H9 (cell line): ENCODE results near the gene BAG5. TPM values are rescaled to one million over a fixed set of nuclear protein-coding genes. Genes with fewer than 3 reads are reported as not detected.

Experiments used
- DNase-seq: peaks from one replicate; pipeline ENCODE4 v3.0.0-alpha.2; 2017
- H2AFZ ChIP-seq: one replicate; pipeline ENCODE4 v1.6.1; 2013; ENCODE audit warnings: mild to moderate bottlenecking, low read length, control low read depth, moderate library complexity
- H2AK5ac ChIP-seq: 2 replicates; pipeline ENCODE4 v1.6.1; 2013; ENCODE audit warnings: low read length, control low read depth, mixed read lengths; ENCODE audit not compliant: insufficient read length
- H2BK120ac ChIP-seq: one replicate; pipeline ENCODE4 v1.6.1; 2013; ENCODE audit warnings: low read depth, mild to moderate bottlenecking, low read length, control low read depth, inconsistent platforms; ENCODE audit not compliant: poor library complexity, severe bottlenecking
- H2BK12ac ChIP-seq: 2 replicates; pipeline ENCODE4 v1.6.1; 2013; ENCODE audit warnings: low read length, control low read depth, mixed read lengths, low read depth; ENCODE audit not compliant: insufficient read length
- H2BK15ac ChIP-seq: 2 replicates; pipeline ENCODE4 v1.6.1; 2013; ENCODE audit warnings: low read depth, low read length, control low read depth
- H2BK20ac ChIP-seq: one replicate; pipeline ENCODE4 v1.6.1; 2013; ENCODE audit warnings: low read depth, mild to moderate bottlenecking, low read length, control low read depth, inconsistent platforms; ENCODE audit not compliant: poor library complexity, severe bottlenecking
- H2BK5ac ChIP-seq: 2 replicates; pipeline ENCODE4 v1.6.1; 2013; ENCODE audit warnings: low read length, control low read depth, mixed read lengths; ENCODE audit not compliant: insufficient read length
- H3K14ac ChIP-seq: 2 replicates; pipeline ENCODE4 v1.6.1; 2013; ENCODE audit warnings: low read length, control low read depth; ENCODE audit not compliant: insufficient read depth
- H3K18ac ChIP-seq: 2 replicates; pipeline ENCODE4 v1.6.1; 2013; ENCODE audit warnings: low read depth, mild to moderate bottlenecking, mixed read lengths, low read length, control low read depth; ENCODE audit not compliant: insufficient read length
- H3K23ac ChIP-seq: 2 replicates; pipeline ENCODE4 v1.6.1; 2013; ENCODE audit warnings: low read length, control low read depth, mixed read lengths, low read depth; ENCODE audit not compliant: insufficient read length
- H3K23me2 ChIP-seq: 2 replicates; pipeline ENCODE4 v1.6.1; 2013; ENCODE audit warnings: low read depth, mild to moderate bottlenecking, mixed read lengths, low read length, control low read depth; ENCODE audit not compliant: insufficient read length, poor library complexity, severe bottlenecking
- H3K27ac ChIP-seq: 2 replicates; pipeline ENCODE4 v1.5.1; 2013; ENCODE audit warnings: low read length, control low read depth, mixed read lengths, low read depth; ENCODE audit not compliant: insufficient read length
- H3K27me3 ChIP-seq: 2 replicates; pipeline ENCODE4 v1.6.1; 2013; ENCODE audit warnings: low read length, control low read depth, inconsistent platforms; ENCODE audit not compliant: insufficient read depth
- H3K4ac ChIP-seq: 2 replicates; pipeline ENCODE4 v1.6.1; 2013; ENCODE audit warnings: low read depth, mild to moderate bottlenecking, control low read depth, inconsistent platforms, low read length, moderate library complexity
- H3K4me1 ChIP-seq: 2 replicates; pipeline ENCODE4 v1.6.1; 2013; ENCODE audit warnings: low read length, control low read depth, inconsistent platforms; ENCODE audit not compliant: insufficient read depth
- H3K4me2 ChIP-seq: 2 replicates; pipeline ENCODE4 v1.6.1; 2013; ENCODE audit warnings: low read length, control low read depth, mixed read lengths; ENCODE audit not compliant: insufficient read length, insufficient read depth
- H3K56ac ChIP-seq: 2 replicates; pipeline ENCODE4 v1.6.1; 2013; ENCODE audit warnings: low read depth, mild to moderate bottlenecking, mixed read lengths, low read length, control low read depth; ENCODE audit not compliant: insufficient read length
- H3K79me1 ChIP-seq: 2 replicates; pipeline ENCODE4 v1.6.1; 2013; ENCODE audit warnings: low read depth, mild to moderate bottlenecking, moderate library complexity, low read length, control low read depth, inconsistent platforms; ENCODE audit not compliant: insufficient read depth, poor library complexity, severe bottlenecking
- H3K79me2 ChIP-seq: 2 replicates; pipeline ENCODE4 v1.6.1; 2013; ENCODE audit warnings: low read length, control low read depth, inconsistent platforms; ENCODE audit not compliant: insufficient read depth
- H3K9ac ChIP-seq: 2 replicates; pipeline ENCODE4 v1.6.1; 2013; ENCODE audit warnings: low read length, control low read depth, mixed read lengths; ENCODE audit not compliant: insufficient read length; ENCODE audit errors: extremely low read depth
- H3K9me3 ChIP-seq: one replicate; pipeline ENCODE4 v1.6.1; 2013; ENCODE audit warnings: low read depth, low read length, inconsistent platforms; ENCODE audit not compliant: control insufficient read depth
- H3T11ph ChIP-seq: one replicate; pipeline ENCODE4 v1.6.1; 2013; ENCODE audit warnings: mild to moderate bottlenecking, low read length, control low read depth, inconsistent platforms
- H4K20me1 ChIP-seq: one replicate; pipeline ENCODE4 v1.6.1; 2013; ENCODE audit not compliant: control insufficient read depth, insufficient read length, insufficient read depth
- H4K5ac ChIP-seq: 2 replicates; pipeline ENCODE4 v1.6.1; 2013; ENCODE audit warnings: low read depth, mild to moderate bottlenecking, mixed read lengths, low read length, control low read depth; ENCODE audit not compliant: insufficient read length
- H4K8ac ChIP-seq: replicated peaks from 2 replicates; pipeline ENCODE4 v1.6.1; 2013; ENCODE audit warnings: low read length, control low read depth, mixed read lengths, low read depth; ENCODE audit not compliant: insufficient read length
- H4K91ac ChIP-seq: 2 replicates; pipeline ENCODE4 v1.6.1; 2013; ENCODE audit warnings: low read depth, mild to moderate bottlenecking, moderate library complexity, mixed read lengths, low read length, control low read depth; ENCODE audit not compliant: insufficient read length
- H3K27ac Mint-ChIP-seq, 3 experiments: 2 replicates in 2 of 3; 3 replicates in 1 of 3; pipeline ENCODE4 v1.8.0; 2020 to 2021; ENCODE audit warnings: mixed read lengths in 3 of 3, mild to moderate bottlenecking in 1 of 3, moderate library complexity in 1 of 3
- H3K27me3 Mint-ChIP-seq: 2 replicates; pipeline ENCODE4 v1.8.0; 2021; ENCODE audit warnings: low read depth, mild to moderate bottlenecking, moderate library complexity, mixed read lengths
- H3K36me3 Mint-ChIP-seq, 3 experiments: 2 replicates in 2 of 3; 3 replicates in 1 of 3; pipeline ENCODE4 v1.8.0; 2020 to 2021; ENCODE audit warnings: low read depth in 3 of 3, mixed read lengths in 3 of 3; ENCODE audit not compliant: insufficient read depth in 1 of 3
- H3K4me1 Mint-ChIP-seq, 2 experiments: 2 replicates each; pipeline ENCODE4 v1.8.0; 2020; ENCODE audit warnings: mixed read lengths in 2 of 2
- H3K4me3 Mint-ChIP-seq, 2 experiments: 2 replicates in 1 of 2; 3 replicates in 1 of 2; pipeline ENCODE4 v1.8.0; 2020 to 2021; ENCODE audit warnings: mild to moderate bottlenecking in 2 of 2, mixed read lengths in 2 of 2, moderate library complexity in 1 of 2
- H3K9me3 Mint-ChIP-seq, 2 experiments: 2 replicates in 1 of 2; 3 replicates in 1 of 2; pipeline ENCODE4 v1.8.0; 2020; ENCODE audit warnings: mild to moderate bottlenecking in 2 of 2, mixed read lengths in 2 of 2, moderate library complexity in 1 of 2
- WGBS: extraction: QIAGEN DNeasy Blood & Tissue Kit; methylation state at CpG from one replicate; pipeline ENCODE4 v1.1.7; 2013; ENCODE audit warnings: missing lambda C conversion rate, low lambda C conversion rate, mixed read lengths; ENCODE audit not compliant: insufficient read length; ENCODE audit errors: extremely low coverage; 5-methylcytosine and 5-hydroxymethylcytosine counted together
- total RNA-seq: library from RNA; stranded (reverse); gene quantifications from 2 replicates; pipeline ENCODE4 v1.2.1, GENCODE V29; 2021
- TF ChIP-seq, protein P1 (sequence below): fragments of 200-600 bp; sonication (generic); conservative IDR thresholded peaks from 3 replicates; pipeline ENCODE4 v1.8.0; 2021; ENCODE audit warnings: antibody characterized with exemption, mild to moderate bottlenecking

The BAG5 gene
- total RNA-seq, 1 experiment from 2014 or later, result 38.0 TPM

DNA sequence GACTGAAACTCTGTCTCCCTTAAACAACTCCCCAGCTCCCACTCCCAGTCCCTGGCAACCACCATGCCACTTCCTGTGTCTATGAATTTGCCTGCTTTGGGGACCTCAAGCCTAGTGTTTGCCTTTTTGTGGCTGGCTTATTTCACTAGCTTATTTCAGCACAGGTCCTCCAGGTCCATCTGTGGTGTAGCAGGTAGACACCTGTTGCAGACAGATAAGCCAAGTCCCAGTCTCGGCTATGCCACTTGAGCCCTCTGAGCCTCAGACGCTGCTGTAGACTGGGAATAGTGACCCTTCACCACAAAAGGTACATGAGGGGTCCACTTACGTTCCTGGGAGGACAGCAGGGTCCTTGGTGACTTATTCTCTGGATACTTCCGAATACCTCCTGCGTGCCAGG is 42.2 kb upstream of the BAG5 start:
- Histone ChIP-seq H3K9me3 (no peaks in the 10 kb centered on the region), H3T11ph (no peak overlapping the region), H3K27me3 (no peaks in the 10 kb centered on the region), H2BK120ac (no peak overlapping the region), H3K4me2 (no peak overlapping the region), H2BK5ac (no peak overlapping the region), H4K20me1 (no peaks in the 10 kb centered on the region), H3K9ac (no peak overlapping the region), H2BK12ac (no peak overlapping the region), H4K8ac (no peak overlapping the region), H4K5ac (no peak overlapping the region), H2BK20ac (no peak overlapping the region), H3K79me1 (no peaks in the 10 kb centered on the region), H3K27ac (no peak overlapping the region), H3K23me2 (peaks cover 2% of the 10 kb centered on the region), H2AK5ac (no peak overlapping the region), H3K4ac (no peak overlapping the region), H2AFZ (no peak overlapping the region), H4K91ac (no peak overlapping the region), H3K18ac (no peak overlapping the region), H3K56ac (no peak overlapping the region), H3K4me1 (no peaks in the 10 kb centered on the region), H2BK15ac (no peak overlapping the region), H3K14ac (no peak overlapping the region), H3K79me2 (no peaks in the 10 kb centered on the region), H3K23ac (no peak overlapping the region)
- Mint-ChIP-seq H3K36me3 (peaks cover 0 to 2% (median 1%) of the 10 kb centered on the region in 3 experiments; a peak in 3 of 7 replicates), H3K4me1 (peaks cover 17% of the 10 kb centered on the region in 2 experiments), H3K4me3 (no peak overlapping the region), H3K27ac (0 out of 7 replicates have a peak overlapping the region, but pooled peaks of 1 of the 3 experiments have one; percentile 20), H3K27me3 (peaks cover 36% of the 10 kb centered on the region), H3K9me3 (peaks cover 3 to 6% of the 10 kb centered on the region in 2 experiments)
- WGBS, result no CpG with 5 or more reads among the region's 5 CpGs
- TF ChIP-seq, protein P1, sequence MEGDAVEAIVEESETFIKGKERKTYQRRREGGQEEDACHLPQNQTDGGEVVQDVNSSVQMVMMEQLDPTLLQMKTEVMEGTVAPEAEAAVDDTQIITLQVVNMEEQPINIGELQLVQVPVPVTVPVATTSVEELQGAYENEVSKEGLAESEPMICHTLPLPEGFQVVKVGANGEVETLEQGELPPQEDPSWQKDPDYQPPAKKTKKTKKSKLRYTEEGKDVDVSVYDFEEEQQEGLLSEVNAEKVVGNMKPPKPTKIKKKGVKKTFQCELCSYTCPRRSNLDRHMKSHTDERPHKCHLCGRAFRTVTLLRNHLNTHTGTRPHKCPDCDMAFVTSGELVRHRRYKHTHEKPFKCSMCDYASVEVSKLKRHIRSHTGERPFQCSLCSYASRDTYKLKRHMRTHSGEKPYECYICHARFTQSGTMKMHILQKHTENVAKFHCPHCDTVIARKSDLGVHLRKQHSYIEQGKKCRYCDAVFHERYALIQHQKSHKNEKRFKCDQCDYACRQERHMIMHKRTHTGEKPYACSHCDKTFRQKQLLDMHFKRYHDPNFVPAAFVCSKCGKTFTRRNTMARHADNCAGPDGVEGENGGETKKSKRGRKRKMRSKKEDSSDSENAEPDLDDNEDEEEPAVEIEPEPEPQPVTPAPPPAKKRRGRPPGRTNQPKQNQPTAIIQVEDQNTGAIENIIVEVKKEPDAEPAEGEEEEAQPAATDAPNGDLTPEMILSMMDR, result no peak
- DNase-seq, result no peak
